HUES48 (cell line): Measurements from ENCODE around the gene FRRS1.

Experiments
- H3K27ac ChIP-seq: one replicate; pipeline ENCODE4 v1.7.0; 2013; ENCODE audit warnings: low read depth, low read length, inconsistent platforms
- H3K27me3 ChIP-seq: 2 replicates; pipeline ENCODE4 v1.6.1; 2013; ENCODE audit warnings: mild to moderate bottlenecking, low read length; ENCODE audit not compliant: control insufficient read depth, insufficient read depth
- H3K36me3 ChIP-seq: 2 replicates; pipeline ENCODE4 v1.6.1; 2013; ENCODE audit warnings: low read length; ENCODE audit not compliant: control insufficient read depth, insufficient read depth
- H3K4me1 ChIP-seq: 2 replicates; pipeline ENCODE4 v1.6.1; 2013; ENCODE audit warnings: mild to moderate bottlenecking, low read length; ENCODE audit not compliant: control insufficient read depth, insufficient read depth
- H3K4me3 ChIP-seq: 2 replicates; pipeline ENCODE4 v1.5.1; 2013; ENCODE audit warnings: mild to moderate bottlenecking, low read depth, low read length
- H3K9ac ChIP-seq: 2 replicates; pipeline ENCODE4 v1.6.1; 2013; ENCODE audit warnings: mild to moderate bottlenecking, low read depth, low read length, moderate library complexity
- H3K9me3 ChIP-seq: 2 replicates; pipeline ENCODE4 v1.6.1; 2013; ENCODE audit warnings: low read length; ENCODE audit not compliant: control insufficient read depth, insufficient read depth

FRRS1 gene

GRCh38 chr1:99665212-99665611 lies 101.2 kb downstream of the FRRS1 start:
- Histone ChIP-seq H3K36me3 (no peaks in the 10 kb centered on the region), H3K27ac (no peak overlapping the region), H3K9ac (no peak overlapping the region), H3K27me3 (no peaks in the 10 kb centered on the region), H3K4me1 (peaks cover 7% of the 10 kb centered on the region; the same call in 1 of the 2 replicates), H3K4me3 (no peak overlapping the region), H3K9me3 (no peaks in the 10 kb centered on the region)

DNA sequence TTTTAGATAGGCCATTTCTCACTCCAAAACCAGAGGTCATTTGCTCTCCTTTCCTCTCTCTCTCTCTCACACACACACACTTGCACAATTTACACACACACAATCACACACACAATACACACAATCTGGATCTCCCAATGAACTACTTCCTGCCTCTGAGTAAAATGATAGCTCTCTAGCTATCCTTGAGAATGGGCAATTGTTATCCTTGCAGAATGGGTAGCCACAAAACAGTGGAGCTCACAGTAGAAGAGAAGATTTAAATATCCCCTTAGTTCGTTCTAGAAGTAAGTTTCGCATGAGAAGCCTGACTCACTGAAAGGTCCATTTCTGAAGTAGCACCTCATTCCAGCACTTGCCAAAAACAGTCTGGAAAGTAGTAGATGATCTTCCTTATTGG lies 102.9 kb downstream of the FRRS1 start:
- H3K27ac ChIP-seq = no peak overlapping the region
- no peaks in the 10 kb centered on the region for H3K27me3 ChIP-seq
- H3K9ac ChIP-seq = no peak overlapping the region
- H3K4me3 ChIP-seq = no peak overlapping the region
- H3K9me3 ChIP-seq = no peaks in the 10 kb centered on the region
- no peaks in the 10 kb centered on the region for H3K36me3 ChIP-seq
- peaks cover 7% of the 10 kb centered on the region; the same call in 1 of the 2 replicates for H3K4me1 ChIP-seq

- Histone ChIP-seq H3K4me1 (peaks cover 7% of the 10 kb centered on the region; the same call in 1 of the 2 replicates), H3K9ac (no peak overlapping the region), H3K27ac (no peak overlapping the region)
Observed at GRCh38 chr1:99662539-99663080, 103.8 kb downstream of the FRRS1 start.

DNA sequence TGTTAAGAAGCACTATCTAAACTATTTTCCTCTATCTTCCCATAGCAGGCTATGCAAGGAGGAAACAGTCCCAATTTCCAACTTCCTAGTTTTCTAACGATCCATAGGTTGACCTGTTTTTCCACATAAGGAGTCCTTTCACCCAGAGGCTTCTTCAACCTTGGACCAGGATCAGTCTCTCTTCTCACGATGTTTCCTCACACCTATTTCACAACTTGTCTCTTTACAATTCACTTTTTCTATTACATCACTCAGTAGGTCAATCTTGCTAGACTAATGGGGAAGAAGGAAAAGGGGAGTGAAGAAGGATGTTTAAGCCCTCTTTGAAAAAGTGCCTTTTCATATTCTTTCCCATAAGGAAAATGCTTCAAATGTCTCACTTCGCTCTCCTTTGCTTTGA lies 104.7 kb downstream of the FRRS1 start:
- no peaks in the 10 kb centered on the region for H3K27me3 ChIP-seq
- H3K27ac ChIP-seq = no peak overlapping the region
- H3K9me3 ChIP-seq = no peaks in the 10 kb centered on the region
- peaks cover 7% of the 10 kb centered on the region; the same call in 1 of the 2 replicates for H3K4me1 ChIP-seq
- no peak overlapping the region for H3K9ac ChIP-seq
- H3K4me3 ChIP-seq = no peak overlapping the region
- H3K36me3 ChIP-seq = no peaks in the 10 kb centered on the region

More at GRCh38 chr1:99662539-99663080, 103.8 kb downstream of the FRRS1 start:
- H3K36me3 ChIP-seq = no peaks in the 10 kb centered on the region
- no peaks in the 10 kb centered on the region for H3K27me3 ChIP-seq
- no peak overlapping the region for H3K4me3 ChIP-seq
- no peaks in the 10 kb centered on the region for H3K9me3 ChIP-seq

- Histone ChIP-seq H3K9me3 (no peaks in the 10 kb centered on the region), H3K9ac (no peak overlapping the region), H3K27ac (no peak overlapping the region), H3K27me3 (no peaks in the 10 kb centered on the region), H3K36me3 (no peaks in the 10 kb centered on the region), H3K4me3 (no peak overlapping the region), H3K4me1 (peaks cover 2% of the 10 kb centered on the region; the same call in 1 of the 2 replicates)
Observed at GRCh38 chr1:99660496-99660895, 105.9 kb downstream of the FRRS1 start.

- H3K36me3 ChIP-seq = no peaks in the 10 kb centered on the region
- no peak overlapping the region for H3K27ac ChIP-seq
- H3K27me3 ChIP-seq = no peaks in the 10 kb centered on the region
- H3K4me3 ChIP-seq = no peak overlapping the region
- H3K4me1 ChIP-seq = peaks cover 2% of the 10 kb centered on the region; the same call in 1 of the 2 replicates
- H3K9me3 ChIP-seq = no peaks in the 10 kb centered on the region
- no peak overlapping the region for H3K9ac ChIP-seq
Observed at GRCh38 chr1:99659755-99660210, 106.7 kb downstream of the FRRS1 start.
